ENCODE results near the gene NUP54. TPM values are rescaled to one million over a fixed set of nuclear protein-coding genes. Genes with fewer than 3 reads are reported as not detected.

The NUP54 gene
- total and polyA plus RNA-seq, 9 of the 15 experiments (the other 6 are each of a cell fraction or from before 2014, with no cell fraction given): 29.6 to 115 (median 67.7) TPM

DNA sequence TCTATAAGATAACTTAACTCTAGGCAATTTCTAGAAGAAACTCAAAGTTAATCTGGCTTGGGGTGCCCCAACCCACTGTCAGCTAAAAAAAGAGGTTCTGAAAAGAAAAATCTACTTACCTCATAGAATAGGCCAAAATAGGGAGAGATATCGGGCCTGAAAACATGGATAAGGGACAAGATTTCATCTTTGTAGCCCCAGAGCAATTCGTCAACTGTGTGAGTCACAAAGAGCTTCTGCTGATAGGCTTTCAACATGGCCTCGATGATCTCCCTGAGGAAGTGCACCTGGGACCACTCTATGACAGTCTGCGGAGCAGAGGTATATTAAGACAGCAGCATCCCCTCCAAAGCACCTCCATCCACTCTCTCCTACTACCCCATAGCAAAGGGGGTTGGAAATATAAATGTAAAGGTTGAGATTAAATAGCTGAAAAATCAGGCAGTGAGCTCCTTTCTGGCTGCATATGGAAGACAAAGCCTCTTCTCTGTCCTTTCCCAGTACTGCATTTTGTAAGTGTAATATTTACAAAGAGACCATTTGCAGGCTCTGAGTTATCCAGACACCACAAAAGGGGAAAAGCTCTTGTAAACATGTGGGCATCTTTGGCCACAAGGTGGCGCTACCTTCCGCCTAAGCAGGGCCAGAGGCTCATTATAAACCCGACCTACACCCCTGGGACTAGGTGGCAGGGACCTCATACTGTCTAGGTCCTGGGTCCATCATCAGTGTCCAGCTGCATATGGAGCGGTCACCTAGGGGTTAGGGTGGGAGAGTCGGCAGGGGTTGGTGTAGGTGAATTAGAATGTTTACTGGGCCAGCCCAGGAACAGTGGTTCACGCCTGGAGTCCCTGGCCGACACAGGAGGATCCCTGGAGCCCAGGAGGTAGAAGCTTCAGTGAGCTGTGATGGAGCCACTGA lies 31.5 kb upstream of the NUP54 start (continued):
- TF ChIP-seq, protein P1, sequence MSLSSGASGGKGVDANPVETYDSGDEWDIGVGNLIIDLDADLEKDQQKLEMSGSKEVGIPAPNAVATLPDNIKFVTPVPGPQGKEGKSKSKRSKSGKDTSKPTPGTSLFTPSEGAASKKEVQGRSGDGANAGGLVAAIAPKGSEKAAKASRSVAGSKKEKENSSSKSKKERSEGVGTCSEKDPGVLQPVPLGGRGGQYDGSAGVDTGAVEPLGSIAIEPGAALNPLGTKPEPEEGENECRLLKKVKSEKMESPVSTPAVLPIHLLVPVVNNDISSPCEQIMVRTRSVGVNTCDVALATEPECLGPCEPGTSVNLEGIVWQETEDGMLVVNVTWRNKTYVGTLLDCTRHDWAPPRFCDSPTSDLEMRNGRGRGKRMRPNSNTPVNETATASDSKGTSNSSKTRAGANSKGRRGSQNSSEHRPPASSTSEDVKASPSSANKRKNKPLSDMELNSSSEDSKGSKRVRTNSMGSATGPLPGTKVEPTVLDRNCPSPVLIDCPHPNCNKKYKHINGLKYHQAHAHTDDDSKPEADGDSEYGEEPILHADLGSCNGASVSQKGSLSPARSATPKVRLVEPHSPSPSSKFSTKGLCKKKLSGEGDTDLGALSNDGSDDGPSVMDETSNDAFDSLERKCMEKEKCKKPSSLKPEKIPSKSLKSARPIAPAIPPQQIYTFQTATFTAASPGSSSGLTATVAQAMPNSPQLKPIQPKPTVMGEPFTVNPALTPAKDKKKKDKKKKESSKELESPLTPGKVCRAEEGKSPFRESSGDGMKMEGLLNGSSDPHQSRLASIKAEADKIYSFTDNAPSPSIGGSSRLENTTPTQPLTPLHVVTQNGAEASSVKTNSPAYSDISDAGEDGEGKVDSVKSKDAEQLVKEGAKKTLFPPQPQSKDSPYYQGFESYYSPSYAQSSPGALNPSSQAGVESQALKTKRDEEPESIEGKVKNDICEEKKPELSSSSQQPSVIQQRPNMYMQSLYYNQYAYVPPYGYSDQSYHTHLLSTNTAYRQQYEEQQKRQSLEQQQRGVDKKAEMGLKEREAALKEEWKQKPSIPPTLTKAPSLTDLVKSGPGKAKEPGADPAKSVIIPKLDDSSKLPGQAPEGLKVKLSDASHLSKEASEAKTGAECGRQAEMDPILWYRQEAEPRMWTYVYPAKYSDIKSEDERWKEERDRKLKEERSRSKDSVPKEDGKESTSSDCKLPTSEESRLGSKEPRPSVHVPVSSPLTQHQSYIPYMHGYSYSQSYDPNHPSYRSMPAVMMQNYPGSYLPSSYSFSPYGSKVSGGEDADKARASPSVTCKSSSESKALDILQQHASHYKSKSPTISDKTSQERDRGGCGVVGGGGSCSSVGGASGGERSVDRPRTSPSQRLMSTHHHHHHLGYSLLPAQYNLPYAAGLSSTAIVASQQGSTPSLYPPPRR (CRISPR knock-in tag; IDR thresholded peaks at IDR 0.05; ENCODE audit: borderline replicate concordance): no peak
- TF ChIP-seq ZNF445 (CRISPR knock-in tag; IDR thresholded peaks at IDR 0.05; ENCODE audit: low read depth) (no peak), MAFK (IDR thresholded peaks at IDR 0.05; ENCODE audit: low read length) (no peak), ARHGAP35 (IDR thresholded peaks at IDR 0.05; ENCODE audit: partially characterized antibody) (no peak), TCF7L2 (IDR thresholded peaks at IDR 0.05; ENCODE audit: low read depth, low read length) (no peak), ZNF347 (CRISPR knock-in tag; IDR thresholded peaks at IDR 0.05; ENCODE audit: low read depth) (no peak), HMGN3 (IDR thresholded peaks at IDR 0.05; ENCODE audit: borderline replicate concordance, extremely low read depth, insufficient read length, low read depth, low read length) (no peak), FIP1L1 (IDR thresholded peaks at IDR 0.05; ENCODE audit: low read depth, low read length, poor library complexity, severe bottlenecking) (no peak), PRMT5 (CRISPR knock-in tag; IDR thresholded peaks at IDR 0.05) (no peak), JUND (IDR thresholded peaks at IDR 0.05; ENCODE audit: borderline replicate concordance, low read depth, low read length) (peak; percentile 51; the same call in 1 of the 2 replicates), JUND (tag; IDR thresholded peaks at IDR 0.05; ENCODE audit: borderline replicate concordance, low read depth, low read length) (peak; percentile 44; the same call in 1 of the 3 replicates)
- TF ChIP-seq, protein P2, sequence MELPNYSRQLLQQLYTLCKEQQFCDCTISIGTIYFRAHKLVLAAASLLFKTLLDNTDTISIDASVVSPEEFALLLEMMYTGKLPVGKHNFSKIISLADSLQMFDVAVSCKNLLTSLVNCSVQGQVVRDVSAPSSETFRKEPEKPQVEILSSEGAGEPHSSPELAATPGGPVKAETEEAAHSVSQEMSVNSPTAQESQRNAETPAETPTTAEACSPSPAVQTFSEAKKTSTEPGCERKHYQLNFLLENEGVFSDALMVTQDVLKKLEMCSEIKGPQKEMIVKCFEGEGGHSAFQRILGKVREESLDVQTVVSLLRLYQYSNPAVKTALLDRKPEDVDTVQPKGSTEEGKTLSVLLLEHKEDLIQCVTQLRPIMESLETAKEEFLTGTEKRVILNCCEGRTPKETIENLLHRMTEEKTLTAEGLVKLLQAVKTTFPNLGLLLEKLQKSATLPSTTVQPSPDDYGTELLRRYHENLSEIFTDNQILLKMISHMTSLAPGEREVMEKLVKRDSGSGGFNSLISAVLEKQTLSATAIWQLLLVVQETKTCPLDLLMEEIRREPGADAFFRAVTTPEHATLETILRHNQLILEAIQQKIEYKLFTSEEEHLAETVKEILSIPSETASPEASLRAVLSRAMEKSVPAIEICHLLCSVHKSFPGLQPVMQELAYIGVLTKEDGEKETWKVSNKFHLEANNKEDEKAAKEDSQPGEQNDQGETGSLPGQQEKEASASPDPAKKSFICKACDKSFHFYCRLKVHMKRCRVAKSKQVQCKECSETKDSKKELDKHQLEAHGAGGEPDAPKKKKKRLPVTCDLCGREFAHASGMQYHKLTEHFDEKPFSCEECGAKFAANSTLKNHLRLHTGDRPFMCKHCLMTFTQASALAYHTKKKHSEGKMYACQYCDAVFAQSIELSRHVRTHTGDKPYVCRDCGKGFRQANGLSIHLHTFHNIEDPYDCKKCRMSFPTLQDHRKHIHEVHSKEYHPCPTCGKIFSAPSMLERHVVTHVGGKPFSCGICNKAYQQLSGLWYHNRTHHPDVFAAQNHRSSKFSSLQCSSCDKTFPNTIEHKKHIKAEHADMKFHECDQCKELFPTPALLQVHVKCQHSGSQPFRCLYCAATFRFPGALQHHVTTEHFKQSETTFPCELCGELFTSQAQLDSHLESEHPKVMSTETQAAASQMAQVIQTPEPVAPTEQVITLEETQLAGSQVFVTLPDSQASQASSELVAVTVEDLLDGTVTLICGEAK (IDR thresholded peaks at IDR 0.05): no peak
- TF ChIP-seq, protein P2 (CRISPR knock-in tag; IDR thresholded peaks at IDR 0.05): no peak

All from K562 (cell line).